HUES6 (cell line): ENCODE measurements around the gene HIF1AN.

Experiments
- H3K27ac ChIP-seq: 2 replicates; pipeline ENCODE4 v1.7.0; 2013; ENCODE audit warnings: low read depth, mild to moderate bottlenecking, low read length, inconsistent platforms
- H3K27me3 ChIP-seq: 2 replicates; pipeline ENCODE4 v1.6.1; 2013; ENCODE audit warnings: low read length; ENCODE audit not compliant: control insufficient read depth, insufficient read depth
- H3K36me3 ChIP-seq: 2 replicates; pipeline ENCODE4 v1.6.1; 2013; ENCODE audit warnings: low read length; ENCODE audit not compliant: control insufficient read depth, insufficient read depth
- H3K4me1 ChIP-seq: 2 replicates; pipeline ENCODE4 v1.6.1; 2013; ENCODE audit warnings: low read length; ENCODE audit not compliant: control insufficient read depth, insufficient read depth
- H3K4me3 ChIP-seq: 2 replicates; pipeline ENCODE4 v1.5.1; 2013; ENCODE audit warnings: low read depth, low read length
- H3K9ac ChIP-seq: one replicate; pipeline ENCODE4 v1.6.1; 2013; ENCODE audit warnings: mild to moderate bottlenecking, low read length
- H3K9me3 ChIP-seq: 2 replicates; pipeline ENCODE4 v1.6.1; 2013; ENCODE audit warnings: low read depth, low read length; ENCODE audit not compliant: control insufficient read depth, insufficient read depth

Gene HIF1AN

GRCh38 chr10:100522107-100522801 lies 13.5 kb upstream of the HIF1AN start:
- no peak overlapping the region for H3K27ac ChIP-seq
- H3K9ac ChIP-seq, result no peak overlapping the region
- peaks cover 48% of the 10 kb centered on the region for H3K36me3 ChIP-seq

GRCh38 chr10:100522945-100523344 lies 12.8 kb upstream of the HIF1AN start:
- Histone ChIP-seq H3K9me3 (no peaks in the 10 kb centered on the region), H3K27me3 (peaks cover 23% of the 10 kb centered on the region), H3K27ac (no peak overlapping the region), H3K9ac (no peak overlapping the region), H3K4me3 (no peak overlapping the region), H3K36me3 (peaks cover 48% of the 10 kb centered on the region), H3K4me1 (no peaks in the 10 kb centered on the region)

More at GRCh38 chr10:100522107-100522801, 13.5 kb upstream of the HIF1AN start:
- H3K4me3 ChIP-seq, result no peak overlapping the region
- H3K27me3 ChIP-seq, result peaks cover 23% of the 10 kb centered on the region
- no peaks in the 10 kb centered on the region for H3K4me1 ChIP-seq
- no peaks in the 10 kb centered on the region for H3K9me3 ChIP-seq

- Histone ChIP-seq H3K27ac (no peak overlapping the region), H3K4me1 (peaks cover 7% of the 10 kb centered on the region; the same call in 1 of the 2 replicates), H3K9ac (no peak overlapping the region), H3K36me3 (peaks cover 52% of the 10 kb centered on the region), H3K27me3 (peaks cover 18% of the 10 kb centered on the region), H3K4me3 (no peak overlapping the region), H3K9me3 (no peaks in the 10 kb centered on the region)
These were observed 11.5 kb upstream of the HIF1AN start for GRCh38 chr10:100524206-100524605.

GRCh38 chr10:100524638-100525037 lies 11.1 kb upstream of the HIF1AN start:
- Histone ChIP-seq H3K4me1 (peaks cover 7% of the 10 kb centered on the region; the same call in 1 of the 2 replicates), H3K4me3 (no peak overlapping the region), H3K27me3 (peaks cover 14% of the 10 kb centered on the region), H3K27ac (no peak overlapping the region), H3K36me3 (peaks cover 52% of the 10 kb centered on the region), H3K9me3 (no peaks in the 10 kb centered on the region), H3K9ac (no peak overlapping the region)

- peak overlapping the region; percentile 82 for H3K4me3 ChIP-seq
- H3K9ac ChIP-seq, result no peak overlapping the region
- no peaks in the 10 kb centered on the region for H3K9me3 ChIP-seq
- peaks cover 13% of the 10 kb centered on the region for H3K4me1 ChIP-seq
- peaks cover 43% of the 10 kb centered on the region for H3K36me3 ChIP-seq
- no peak overlapping the region for H3K27ac ChIP-seq
- H3K27me3 ChIP-seq, result no peaks in the 10 kb centered on the region
These were observed 7.4 kb upstream of the HIF1AN start for GRCh38 chr10:100528123-100528886.

- Histone ChIP-seq H3K9me3 (no peaks in the 10 kb centered on the region), H3K36me3 (peaks cover 36% of the 10 kb centered on the region), H3K9ac (peak overlapping the region; percentile 87), H3K27me3 (no peaks in the 10 kb centered on the region), H3K4me3 (peak overlapping the region; percentile 82), H3K4me1 (peaks cover 13% of the 10 kb centered on the region), H3K27ac (no peak overlapping the region; the same call in 1 of the 2 replicates)
These were observed 6.7 kb upstream of the HIF1AN start for GRCh38 chr10:100528921-100529474.

- Histone ChIP-seq H3K9me3 (no peaks in the 10 kb centered on the region), H3K4me3 (peak within 1 kb of the TSS; percentile 82), H3K27ac (no peak within 1 kb of the TSS; the same call in 1 of the 2 replicates), H3K9ac (peak within 1 kb of the TSS; percentile 87), H3K4me1 (peaks cover 13% of the 10 kb centered on the region), H3K36me3 (peaks cover 29% of the 10 kb centered on the region), H3K27me3 (no peaks in the 10 kb centered on the region)
These were observed 6.1 kb upstream of the HIF1AN start, which contains the start of gene NDUFB8 for GRCh38 chr10:100529475-100530298. NDUFB8 (minus strand) TSS chr10:100529871; CDS start chr10:100529851, 20 bp downstream.

GRCh38 chr10:100531761-100532160 lies 4.0 kb upstream of the HIF1AN start:
- Histone ChIP-seq H3K9me3 (no peaks in the 10 kb centered on the region), H3K36me3 (peaks cover 9% of the 10 kb centered on the region), H3K4me3 (no peak overlapping the region), H3K9ac (no peak overlapping the region), H3K4me1 (peaks cover 18% of the 10 kb centered on the region), H3K27ac (no peak overlapping the region), H3K27me3 (no peaks in the 10 kb centered on the region)

GRCh38 chr10:100534726-100535125 lies 1.0 kb upstream of the HIF1AN start:
- Histone ChIP-seq H3K9me3 (no peaks in the 10 kb centered on the region), H3K4me1 (peaks cover 13% of the 10 kb centered on the region), H3K27ac (no peak overlapping the region), H3K4me3 (no peak overlapping the region), H3K9ac (no peak overlapping the region), H3K27me3 (no peaks in the 10 kb centered on the region), H3K36me3 (peaks cover 21% of the 10 kb centered on the region)

- Histone ChIP-seq H3K9me3 (no peaks in the 10 kb centered on the region), H3K9ac (no peak overlapping the region), H3K4me3 (peak overlapping the region; percentile 83), H3K27ac (no peak overlapping the region), H3K36me3 (peaks cover 24% of the 10 kb centered on the region), H3K4me1 (peaks cover 9% of the 10 kb centered on the region), H3K27me3 (no peaks in the 10 kb centered on the region)
These were observed 417 bp upstream of the HIF1AN start for GRCh38 chr10:100535338-100535714.
